M059J (cell line): ENCODE data around the gene RRAS2. TPM values are rescaled to one million over a fixed set of nuclear protein-coding genes. Genes with fewer than 3 reads are reported as not detected.
"Not testable (repeated sequence)": the region's sequence is repeated elsewhere in the genome, so short reads cannot be mapped to it uniquely, and the experiment has no call there.

Experiments
- DNase-seq: peaks from one replicate; pipeline ENCODE4 v3.0.0-alpha.2; 2012; ENCODE audit warnings: low read depth
- total RNA-seq: library from RNA; depleted of rRNA; stranded (reverse); fragments of >200 nt; shearing (Covaris generic); gene quantifications from 2 replicates; pipeline ENCODE4 v1.2.3, GENCODE V29; 2014

Gene RRAS2
- total RNA-seq, 1 experiment from 2014 or later, result 143 TPM

GRCh38 chr11:14306481-14306880 lies 52.5 kb downstream of the RRAS2 start:
- peak; percentile 27 for DNase-seq

GRCh38 chr11:14305649-14306048 lies 53.3 kb downstream of the RRAS2 start:
- no peak for DNase-seq

GRCh38 chr11:14304601-14305000 lies 54.4 kb downstream of the RRAS2 start:
- no peak for DNase-seq

DNA sequence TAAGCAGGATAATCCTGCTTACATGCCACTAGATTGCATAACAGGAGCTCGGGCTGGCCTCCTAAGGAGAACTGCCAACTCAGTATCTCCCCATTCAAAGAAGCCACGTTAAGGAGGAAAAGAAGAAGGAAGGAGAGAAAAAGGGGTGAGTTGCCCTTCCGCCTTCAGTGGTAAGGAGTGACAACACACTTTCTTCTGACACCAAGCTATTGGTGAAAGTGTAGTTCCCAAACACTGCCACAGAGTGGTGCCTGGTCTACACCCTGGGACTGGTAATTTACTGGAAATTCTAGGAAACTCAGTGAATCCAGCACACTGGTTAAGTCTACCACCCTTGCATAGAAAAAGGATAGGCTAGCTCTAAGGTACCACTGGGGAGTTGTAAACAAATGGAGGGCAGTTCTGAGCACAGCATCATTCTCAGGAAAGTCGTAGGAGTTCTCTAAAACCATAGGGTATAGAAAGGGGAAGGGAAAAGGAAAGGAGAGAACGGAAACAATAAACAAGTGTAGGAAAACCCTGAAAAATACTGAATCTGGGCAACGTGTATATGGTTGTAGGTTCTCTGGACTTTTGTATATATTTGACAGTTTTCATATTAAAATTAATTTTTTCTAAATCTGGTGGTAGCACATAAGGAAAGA lies 58.2 kb downstream of the RRAS2 start:
- peak; percentile 77 for DNase-seq

- DNase-seq, result no peak
Observed at GRCh38 chr11:14299921-14300320, 59.1 kb downstream of the RRAS2 start.

DNA sequence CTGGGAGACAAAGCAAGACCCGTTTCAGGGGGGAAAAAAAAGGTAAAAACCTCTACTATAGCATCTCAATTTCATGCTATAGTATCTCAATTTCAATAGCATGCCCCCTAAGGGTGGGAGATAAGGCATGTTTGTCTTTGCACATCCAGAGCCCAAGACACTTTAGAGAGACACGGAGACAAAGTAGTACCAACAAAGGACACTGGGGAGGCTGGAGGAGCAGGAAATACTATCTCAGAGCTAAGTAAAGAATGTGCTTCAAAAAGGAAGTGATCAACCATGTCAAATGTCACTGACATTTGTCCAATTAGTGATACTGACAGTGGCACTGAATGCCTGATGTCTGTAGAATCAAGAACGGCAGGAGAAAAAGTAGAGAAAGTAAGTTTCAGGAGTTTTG lies 68.6 kb downstream of the RRAS2 start:
- DNase-seq, result no peak

GRCh38 chr11:14288189-14288935 lies 70.6 kb downstream of the RRAS2 start:
- DNase-seq, result peak; percentile 54

- DNase-seq, result not testable (repeated sequence)
Observed at GRCh38 chr11:14278869-14279268, 80.1 kb downstream of the RRAS2 start.

- DNase-seq, result peak; percentile 19
Observed at GRCh38 chr11:14275076-14275475, 83.9 kb downstream of the RRAS2 start.

GRCh38 chr11:14273895-14274294 lies 85.1 kb downstream of the RRAS2 start:
- DNase-seq, result no peak

DNA sequence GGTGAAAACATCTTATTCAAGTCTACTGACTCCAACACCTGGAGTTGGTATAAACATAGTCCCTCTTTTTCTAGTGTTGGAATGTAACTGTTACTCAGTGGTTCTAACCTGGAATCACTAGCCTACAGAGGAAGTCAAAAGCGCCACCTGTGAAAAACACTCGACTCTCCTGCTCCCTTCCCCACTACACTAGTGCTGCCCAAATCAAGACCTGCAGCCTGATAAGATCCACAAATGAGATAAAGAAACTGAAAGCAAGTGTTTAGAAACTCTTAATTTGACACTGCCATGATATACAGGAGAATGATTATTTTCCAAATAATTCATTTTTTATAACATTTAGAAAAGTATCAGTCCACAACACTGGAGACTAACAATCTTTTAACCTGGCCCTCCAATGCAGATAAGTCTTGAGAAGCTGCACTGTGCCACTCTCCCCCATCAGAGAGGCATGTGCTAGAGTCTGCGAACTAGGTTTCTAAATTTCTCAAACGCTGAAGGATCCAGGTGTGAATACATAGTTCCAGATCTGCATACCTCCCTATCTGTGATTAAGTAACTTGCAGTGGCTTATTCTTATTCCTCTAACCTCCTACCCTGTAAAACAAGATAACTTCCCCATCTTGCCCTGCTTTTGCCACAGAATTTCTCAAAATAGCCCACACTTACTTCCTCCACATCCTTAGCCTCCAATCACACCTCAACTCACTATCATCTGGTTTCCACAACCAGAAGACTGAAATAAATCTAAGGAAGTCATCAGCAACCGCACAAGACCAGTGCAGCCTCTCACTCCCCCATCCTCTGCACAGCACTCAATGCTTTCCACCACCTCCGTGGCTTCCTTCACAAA lies 88.1 kb downstream of the RRAS2 start:
- no peak for DNase-seq

GRCh38 chr11:14269692-14270573 lies 89.0 kb downstream of the RRAS2 start:
- no peak for DNase-seq

GRCh38 chr11:14267861-14268635 lies 90.9 kb downstream of the RRAS2 start:
- no peak for DNase-seq

DNA sequence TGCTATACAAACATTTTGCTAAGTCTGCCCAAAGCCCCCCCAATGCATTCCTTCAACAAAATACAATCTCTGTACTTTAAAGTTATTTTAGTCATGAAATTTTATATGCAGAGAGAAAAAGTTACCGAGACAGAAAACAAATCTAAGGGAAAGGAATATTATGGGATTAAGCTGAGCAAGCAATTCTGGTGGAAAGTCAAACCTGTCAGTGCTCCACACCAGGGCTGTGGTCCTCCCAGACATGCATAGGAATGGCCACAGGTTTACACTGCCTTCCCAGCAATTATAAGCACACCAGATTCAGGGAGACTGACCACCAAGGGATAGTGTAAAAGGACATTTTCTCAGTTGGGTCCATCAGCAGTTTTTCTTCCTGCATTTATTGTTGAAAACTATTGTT lies 92.4 kb downstream of the RRAS2 start:
- no peak for DNase-seq

GRCh38 chr11:14264966-14265365 lies 94.0 kb downstream of the RRAS2 start:
- no peak for DNase-seq

DNA sequence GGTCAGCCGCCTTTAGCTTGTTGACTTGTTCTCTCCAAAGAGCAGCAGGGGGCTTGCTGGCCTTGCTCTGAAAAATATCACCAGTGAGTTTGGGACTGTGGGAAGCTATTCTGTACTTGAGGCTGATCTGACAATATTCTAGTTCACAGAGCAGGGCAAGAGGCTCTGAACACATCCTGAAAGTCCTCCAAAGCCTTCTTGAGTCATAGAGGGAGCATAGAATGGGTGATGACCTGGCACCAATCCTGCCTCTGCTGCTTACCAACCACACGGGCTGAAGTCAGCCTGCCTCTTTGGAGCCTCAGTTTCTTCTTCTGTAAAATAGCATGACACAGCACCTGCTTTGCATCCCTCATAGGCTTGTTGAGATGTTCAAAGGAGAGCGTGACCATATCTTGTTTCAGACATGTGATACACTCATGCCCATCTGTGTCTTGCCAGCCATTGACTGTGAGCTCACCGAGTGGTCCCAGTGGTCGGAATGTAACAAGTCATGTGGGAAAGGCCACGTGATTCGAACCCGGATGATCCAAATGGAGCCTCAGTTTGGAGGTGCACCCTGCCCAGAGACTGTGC lies 96.6 kb downstream of the RRAS2 start:
- peak; percentile 19 for DNase-seq

DNA sequence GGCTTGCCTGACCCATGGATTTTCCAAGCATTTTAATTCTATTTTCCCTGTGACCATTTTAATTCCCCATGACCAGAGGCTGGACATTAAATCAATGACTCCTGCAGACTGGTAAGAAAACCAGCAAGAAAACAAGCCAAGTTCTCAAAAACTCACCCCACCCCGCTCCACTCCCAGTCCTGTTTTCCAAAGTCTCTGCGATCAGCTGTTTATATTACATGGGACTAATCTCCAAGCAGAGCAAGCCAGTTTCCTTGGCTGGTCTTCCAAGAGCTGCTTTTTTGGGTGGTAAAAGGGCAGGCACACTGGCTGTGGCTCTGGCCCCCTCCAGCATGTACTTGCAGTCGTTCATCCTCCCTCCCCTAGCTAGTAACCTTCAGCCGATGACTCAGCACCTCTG lies 97.9 kb downstream of the RRAS2 start:
- DNase-seq, result no peak

DNA sequence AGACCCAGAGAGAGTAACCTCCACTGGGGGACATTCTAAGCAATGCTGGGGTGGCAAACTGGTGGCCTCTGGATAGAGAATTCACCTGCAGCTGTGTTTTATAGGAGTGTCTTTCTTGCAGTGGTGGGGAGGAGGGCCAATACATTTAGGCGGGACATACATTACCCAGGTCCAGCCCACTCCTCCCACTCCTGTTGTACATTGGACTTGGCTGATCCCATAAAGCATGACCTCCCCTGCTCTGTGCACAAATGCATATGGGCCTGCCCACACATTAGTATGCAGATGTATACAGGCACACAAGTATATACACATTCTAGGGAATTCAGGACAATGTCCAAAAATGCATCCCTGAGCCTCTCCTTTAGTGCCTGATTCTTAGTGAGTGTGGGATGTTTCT lies 99.1 kb downstream of the RRAS2 start:
- DNase-seq, result no peak

- no peak for DNase-seq
Observed at GRCh38 chr11:14259186-14259784, 99.7 kb downstream of the RRAS2 start.
